HuH-7.5 (cell line): ENCODE measurements around the gene KCNJ10.

Experiments
- DNase-seq: peaks from one replicate; pipeline ENCODE4 v3.0.0; 2011; ENCODE audit warnings: low spot score

The KCNJ10 gene

DNA sequence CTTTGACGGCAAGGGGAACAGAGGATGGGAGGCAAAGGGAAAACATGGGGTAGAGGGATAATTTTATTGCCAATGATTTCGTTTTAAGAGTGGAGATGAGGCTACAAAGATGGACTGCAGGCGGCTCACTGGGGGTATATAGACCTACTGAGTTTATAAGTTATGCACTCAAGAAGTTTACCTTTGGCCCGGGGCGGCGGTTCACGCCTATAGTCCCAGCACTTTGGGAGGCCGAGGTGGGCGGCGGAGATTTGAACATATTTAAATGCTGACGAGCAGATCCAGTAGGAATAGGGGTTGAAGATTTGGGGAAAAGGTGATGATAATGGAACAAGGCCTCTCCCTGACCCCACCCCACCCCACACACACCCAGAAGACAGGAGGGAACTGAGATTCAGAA, 107.8 kb downstream of the KCNJ10 start:
- no peak for DNase-seq

DNA sequence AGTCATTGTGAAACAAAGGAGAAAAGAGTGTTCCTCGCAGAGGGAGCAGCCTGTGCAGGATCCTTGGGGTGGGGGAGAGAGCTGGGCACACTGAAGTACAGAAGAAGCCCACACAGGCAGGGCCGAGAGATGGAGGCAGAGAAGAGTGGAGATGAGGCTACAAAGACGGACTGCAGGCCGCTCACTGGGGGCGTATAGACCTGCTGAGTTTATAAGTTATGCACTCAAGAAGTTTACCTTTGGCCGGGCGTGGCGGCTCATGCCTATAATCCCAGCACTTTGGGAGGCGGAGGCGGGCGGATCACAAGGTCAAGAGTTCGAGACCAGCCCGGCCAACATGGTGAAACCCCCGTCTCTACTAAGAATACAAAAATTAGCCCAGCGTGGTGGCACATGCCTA, 108.3 kb downstream of the KCNJ10 start:
- no peak for DNase-seq

DNA sequence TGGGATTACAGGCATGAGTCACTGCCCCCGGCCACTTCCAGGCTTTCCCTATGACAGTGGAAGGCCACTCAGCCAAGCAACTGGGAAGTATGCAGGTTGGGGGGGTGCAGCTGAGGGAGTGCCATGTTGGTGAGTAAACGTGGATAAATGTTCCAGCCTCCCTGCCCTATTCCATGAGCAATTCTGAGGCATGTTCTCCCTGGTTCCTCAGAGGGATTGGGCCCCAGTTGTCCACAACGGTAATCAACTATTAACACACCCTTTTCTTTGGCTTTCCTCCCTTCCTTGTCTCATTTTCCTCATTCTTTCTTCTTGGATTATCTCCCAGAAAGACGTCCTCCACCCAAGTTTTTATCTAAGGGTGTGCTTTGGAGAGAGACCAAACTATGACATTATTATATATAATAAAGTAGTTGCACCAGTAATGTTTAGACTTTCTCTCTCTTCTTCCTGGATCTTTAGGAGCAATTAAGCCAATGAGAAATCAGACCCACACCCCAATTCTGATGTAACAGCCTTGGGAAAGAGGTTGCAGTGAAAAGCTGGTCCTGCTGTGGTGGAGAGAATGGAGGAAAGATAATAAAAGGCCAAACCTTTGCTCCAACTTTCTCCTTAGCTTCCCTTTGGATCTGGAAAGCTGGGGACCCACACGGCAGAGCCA, 109.1 kb downstream of the KCNJ10 start:
- DNase-seq: no peak

DNA sequence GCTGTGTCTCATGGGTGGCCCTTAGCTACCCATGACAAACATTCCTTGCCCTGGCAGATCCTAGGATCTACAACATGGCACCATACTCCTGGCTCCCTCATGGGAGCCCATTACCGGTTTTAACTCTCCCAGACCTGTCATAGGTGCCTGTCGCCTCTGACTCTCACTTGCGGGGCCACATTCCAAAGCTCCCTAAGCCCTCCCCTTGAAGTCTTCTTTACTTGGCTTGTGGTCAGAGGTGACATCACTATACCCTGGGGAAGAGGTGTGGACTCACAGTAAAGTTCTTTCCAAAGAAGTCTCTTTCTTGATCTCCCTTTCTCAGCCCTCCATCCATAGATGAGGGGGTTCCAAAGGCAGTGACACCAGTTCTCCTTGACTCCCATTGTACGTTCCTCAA, 110.5 kb downstream of the KCNJ10 start:
- DNase-seq: no peak

DNA sequence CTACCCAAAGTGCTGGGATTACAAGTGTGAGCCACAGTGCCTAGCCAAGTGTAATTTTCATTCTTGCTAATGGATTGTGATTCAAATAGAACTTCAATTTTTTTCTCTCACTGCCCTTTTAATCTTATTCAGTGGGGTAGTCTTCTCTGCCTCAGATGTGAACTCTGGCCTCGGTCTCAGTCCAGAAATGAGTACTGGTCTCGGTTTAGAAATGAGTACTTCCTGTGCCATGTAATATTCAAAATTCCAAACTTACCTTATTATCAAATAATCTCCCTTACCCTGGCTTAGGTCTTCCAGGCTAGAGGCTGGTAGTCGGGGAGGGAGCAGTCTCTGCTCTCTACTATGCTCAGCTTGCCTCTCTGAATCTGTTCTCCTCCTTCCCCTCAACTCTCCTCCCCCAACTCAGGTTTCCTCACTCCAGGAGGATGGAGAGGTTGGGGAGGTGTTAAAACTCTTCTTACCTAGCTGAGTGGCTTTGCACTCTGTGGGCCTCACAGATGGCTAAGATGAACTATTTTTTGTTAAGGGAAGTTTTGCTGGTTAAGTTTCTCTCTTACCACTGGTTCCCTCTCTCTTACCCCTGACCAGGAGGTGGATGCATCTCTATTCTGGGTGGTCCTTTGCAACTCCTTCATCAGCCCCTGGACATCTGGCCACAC, 111.1 kb downstream of the KCNJ10 start:
- no peak for DNase-seq

DNA sequence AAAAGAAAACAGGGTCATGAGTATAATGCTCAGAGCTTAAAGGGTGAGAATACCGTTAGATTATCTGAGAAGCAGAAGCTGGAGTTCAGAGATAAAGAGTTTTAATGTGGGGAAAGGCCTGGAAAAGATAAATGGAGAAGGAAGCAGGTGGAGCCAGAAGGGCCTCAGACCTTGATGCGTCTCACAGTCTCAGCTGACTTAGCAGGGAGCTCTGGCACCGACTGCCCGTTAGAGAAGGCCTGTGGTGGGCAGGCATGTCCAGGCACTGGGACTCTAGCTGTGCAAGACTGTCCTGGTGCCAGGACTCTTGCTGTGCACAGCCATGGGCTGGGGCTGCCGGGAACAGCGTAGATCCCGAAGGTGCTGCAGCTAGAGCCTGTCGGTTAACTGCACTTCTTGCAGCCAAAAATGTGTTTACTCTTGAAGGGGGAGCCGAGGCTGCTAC, 112.1 kb downstream of the KCNJ10 start:
- DNase-seq: no peak

DNA sequence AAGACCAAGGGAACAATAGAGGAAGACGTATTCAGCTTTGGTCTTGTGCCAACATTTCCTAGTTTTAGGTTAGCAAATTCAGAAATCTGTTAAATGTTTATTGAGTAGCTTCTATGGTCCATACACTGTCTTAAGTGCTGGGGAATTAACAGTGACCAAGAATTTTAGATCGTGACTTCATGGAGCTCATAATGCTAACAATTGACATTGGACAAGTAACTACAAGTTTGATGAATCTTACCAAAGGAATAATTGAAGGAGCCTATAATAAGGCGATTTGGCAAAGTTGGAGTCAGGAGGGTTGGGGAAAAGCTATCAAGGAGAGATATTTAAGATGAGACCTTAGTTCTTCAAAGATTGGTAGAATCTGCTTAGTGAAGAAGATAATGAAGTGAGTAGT, 114.5 kb downstream of the KCNJ10 start:
- no peak for DNase-seq

DNA sequence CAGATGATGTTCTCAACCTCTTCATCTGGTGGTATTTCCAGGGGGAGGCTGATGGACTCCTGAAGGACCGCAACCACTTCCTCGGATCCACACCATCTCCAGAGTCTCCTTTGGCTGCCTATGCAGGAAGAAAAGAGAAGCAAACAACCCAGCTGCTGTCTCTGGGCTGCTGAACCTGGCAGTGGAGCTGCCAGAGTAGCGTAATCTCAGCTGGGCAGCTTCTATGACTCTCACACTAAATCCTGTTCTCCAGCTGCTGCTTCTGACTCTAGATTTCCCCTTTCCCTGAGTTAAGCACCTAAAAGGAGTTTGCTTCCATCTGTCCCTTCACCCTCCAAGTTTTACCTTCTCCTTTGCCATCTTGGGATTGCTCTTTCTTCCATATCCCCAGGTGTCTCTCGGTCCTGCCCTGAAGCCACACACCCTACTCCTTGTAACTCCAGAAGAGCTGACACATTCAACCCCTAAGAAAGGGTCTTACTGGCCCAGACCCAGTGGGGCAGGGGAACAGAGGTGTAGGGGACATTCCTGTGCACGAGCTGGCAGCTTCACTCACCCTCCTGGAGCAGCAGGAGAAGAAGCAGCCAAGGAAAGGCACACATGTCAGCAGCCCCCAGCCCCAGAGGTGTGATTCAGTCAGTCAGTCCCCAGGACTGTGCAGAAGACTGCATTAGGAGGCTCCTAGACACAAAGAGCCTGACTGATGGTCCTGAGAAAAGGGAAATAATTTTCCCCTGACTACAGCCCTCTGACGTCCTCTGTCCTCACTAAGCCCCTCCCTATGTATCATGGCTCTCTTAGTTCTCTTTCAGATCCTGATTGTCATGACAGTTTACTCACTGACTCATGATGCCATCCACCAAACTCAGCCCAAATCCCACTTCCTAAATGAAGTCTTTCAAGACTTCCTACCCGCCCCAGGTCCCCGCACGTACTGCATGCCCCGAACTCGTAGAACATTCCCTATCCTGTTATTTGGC, 116.1 kb downstream of the KCNJ10 start, which contains the start of gene SLAMF9:
Gene SLAMF9 (minus strand): TSS at position 702 of the 980 bp plus-strand sequence. CDS start 100 bp downstream, at position 602.
- no peak for DNase-seq

DNA sequence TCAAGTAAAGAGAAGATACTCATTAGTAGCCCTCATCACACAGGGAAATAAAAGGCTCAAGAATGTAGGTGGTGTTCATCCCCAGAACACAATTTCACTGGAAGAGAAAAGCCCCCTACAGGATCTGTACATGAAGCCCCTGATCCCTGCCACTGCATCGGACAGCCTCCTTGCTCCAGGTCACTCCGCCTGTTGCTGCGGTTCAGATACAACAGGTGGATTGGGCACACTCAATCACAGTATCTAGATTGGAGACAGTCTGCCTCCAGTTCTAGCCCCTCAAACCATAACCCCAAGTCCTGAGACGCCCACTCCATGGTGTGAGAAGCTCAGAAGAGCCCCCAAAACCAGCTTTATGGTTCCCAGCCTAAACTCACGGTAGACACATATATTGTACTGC, 117.0 kb downstream of the KCNJ10 start:
- no peak for DNase-seq

DNA sequence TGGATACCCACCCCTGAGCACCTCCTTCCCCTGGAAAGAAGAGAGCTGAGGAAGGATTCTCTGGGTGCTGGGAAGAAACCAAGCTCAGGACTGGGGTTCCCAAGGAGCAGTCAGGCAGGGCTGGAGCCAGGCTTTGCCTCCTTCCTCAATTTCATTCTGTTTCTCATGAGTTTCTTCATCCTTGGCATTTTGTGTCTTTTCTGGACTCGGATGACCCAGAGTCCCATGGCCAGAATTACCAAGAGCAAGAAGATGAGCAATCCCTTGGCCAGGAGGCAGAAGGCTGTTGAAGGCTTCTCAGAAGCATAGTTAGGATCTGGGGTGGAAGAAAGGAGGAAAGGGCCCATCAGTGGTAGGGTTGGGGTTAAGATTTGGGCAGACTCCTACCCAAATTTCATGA, 118.4 kb downstream of the KCNJ10 start:
- DNase-seq: no peak

DNA sequence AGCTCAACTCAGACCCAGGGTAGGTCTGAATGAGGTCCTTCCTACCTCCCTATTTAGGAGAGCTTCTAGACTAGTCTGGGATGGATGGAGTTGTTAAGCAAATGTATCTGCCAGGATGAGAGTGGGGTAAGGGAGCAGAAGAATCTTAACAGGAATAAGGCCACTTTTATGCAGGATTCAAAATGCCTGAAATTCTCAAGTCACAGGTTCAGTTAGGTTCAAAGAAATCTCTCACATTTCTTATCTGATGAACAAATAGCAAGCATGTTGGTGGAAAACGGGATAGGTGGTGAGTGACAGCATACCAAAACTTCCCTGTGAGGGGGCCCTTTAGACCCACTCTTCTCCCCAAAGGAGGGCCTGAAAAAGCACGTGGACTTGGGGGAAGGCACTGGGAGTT, 118.9 kb downstream of the KCNJ10 start:
- DNase-seq: no peak

DNA sequence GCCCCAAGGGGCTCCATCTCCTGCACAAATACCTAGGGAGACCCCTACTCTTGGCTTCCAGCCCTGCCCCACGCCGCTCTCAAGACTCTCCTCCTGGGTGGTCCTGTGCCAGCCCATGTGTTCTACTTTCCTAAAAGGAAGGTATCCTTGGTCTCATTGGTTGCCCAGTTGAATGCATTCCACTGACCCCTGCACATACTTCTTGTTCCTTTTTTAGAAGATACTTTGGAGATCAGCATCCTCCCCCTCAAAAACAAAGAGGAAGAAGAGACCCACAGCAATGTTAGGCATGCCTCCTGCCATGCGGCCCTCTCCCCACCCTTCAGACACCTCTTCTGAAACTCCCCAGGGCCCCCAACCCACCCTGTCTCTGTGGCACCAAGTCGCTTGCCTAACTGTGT, 120.0 kb downstream of the KCNJ10 start:
- DNase-seq: no peak

DNA sequence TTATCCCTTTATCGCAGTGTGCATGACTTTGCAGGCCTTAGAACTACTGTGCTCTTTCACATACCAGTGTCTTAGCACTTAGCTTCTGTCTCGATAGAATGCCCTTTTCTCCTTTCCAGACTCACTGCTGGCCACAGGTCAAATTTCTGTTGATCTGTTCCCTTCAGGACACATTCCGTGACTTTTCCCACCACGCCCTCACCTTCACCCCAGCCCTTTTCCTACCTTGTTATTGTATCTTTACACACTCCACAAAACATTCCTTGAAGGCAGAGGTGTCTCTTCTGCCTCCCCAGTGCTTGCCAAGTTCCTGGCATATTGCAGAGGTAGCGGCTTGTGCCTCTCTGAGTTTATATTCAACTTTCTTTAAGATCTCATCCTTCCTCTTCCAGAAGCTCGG, 120.8 kb downstream of the KCNJ10 start:
- DNase-seq: no peak
